ENCODE results near the gene DPYSL5.
A peak's percentile ranks its signal among the peaks of the same experiment; 100 is the strongest.
"Not testable (repeated sequence)": the region's sequence is repeated elsewhere in the genome, so short reads cannot be mapped to it uniquely, and the experiment has no call there.

The DPYSL5 gene

DNA sequence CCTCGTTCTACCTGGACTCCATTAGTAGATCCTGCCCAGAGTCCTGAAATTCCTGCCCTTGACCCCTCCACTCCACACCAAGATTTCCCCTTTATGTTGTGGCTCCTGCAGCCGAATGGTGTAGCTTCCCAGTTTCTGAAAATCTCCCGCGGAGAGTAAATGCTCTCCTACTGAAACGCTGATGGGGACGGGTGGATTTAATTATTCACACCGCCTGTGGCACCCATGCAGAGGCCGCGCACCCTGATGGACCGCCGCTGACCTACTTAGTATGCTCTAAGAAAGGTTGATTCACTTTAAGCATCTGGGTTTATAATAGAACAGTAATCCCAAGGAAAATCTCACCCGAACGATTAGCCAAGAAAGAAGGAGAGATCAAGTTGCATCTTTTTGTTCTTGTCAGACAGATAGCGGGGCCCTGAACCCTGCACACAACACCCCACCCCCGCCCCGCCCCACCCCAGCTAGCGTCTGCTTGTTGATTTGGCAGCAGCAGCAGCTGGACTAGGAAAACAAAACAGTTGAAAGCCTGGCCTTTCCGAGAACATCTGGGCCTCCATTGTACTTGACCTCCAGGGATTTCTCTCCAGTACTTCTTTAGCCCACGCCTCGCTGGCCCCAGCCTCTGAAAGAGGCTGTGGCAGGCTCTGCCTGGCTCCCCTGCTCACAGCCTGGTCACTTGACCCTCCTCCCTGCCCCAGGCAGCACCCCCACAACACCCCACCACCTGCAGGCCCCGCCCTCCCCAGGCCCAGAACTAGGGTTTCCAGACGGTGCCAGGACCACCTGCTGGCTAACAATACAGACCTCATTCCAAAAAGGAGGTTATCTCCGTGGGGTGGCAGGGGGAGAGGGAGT is 53.6 kb downstream of the DPYSL5 start:
- peak; percentile 43 for DNase-seq (ENCODE audit: low read depth)

DNA sequence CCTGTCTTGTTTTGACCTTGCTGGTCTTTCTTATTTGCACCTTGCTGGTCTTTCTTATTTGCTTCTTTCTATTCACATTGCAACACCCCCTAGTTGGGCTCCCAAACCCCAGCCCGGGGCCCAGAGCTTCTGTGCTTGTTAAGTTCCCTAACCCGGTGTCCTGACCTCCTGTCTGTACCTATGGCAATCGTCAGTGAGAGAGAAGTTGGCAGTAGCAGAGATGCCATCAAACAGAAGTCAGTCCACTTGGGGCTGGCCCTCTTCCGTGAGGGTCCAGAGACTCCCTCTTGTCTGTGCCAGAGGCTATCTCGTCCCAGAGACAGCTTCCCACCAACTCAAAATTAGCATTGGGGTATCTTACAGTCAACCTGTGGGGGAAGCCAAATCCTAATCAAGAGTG is 55.7 kb downstream of the DPYSL5 start:
- no peak for DNase-seq (ENCODE audit: low read depth)

DNA sequence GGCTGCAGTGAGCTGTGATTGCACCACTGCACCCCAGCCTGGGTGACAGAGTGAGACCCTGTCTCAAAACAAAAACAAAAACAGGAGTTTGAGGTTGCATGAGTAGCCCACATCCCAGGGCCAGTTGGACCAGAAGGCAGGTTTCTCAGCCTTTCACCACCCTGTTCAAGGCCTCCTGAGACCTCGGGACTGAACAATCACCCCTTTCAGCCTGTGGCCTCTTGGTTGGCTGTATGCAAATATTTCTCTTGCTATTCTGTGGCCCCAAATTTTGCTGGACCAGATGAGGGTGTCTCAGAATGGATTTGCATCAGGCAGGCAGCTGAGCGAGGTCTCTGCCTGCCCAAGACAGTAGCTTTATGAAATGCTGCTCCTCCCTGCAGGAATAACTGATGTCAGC is 56.9 kb downstream of the DPYSL5 start:
- no peak for DNase-seq (ENCODE audit: low read depth)

DNA sequence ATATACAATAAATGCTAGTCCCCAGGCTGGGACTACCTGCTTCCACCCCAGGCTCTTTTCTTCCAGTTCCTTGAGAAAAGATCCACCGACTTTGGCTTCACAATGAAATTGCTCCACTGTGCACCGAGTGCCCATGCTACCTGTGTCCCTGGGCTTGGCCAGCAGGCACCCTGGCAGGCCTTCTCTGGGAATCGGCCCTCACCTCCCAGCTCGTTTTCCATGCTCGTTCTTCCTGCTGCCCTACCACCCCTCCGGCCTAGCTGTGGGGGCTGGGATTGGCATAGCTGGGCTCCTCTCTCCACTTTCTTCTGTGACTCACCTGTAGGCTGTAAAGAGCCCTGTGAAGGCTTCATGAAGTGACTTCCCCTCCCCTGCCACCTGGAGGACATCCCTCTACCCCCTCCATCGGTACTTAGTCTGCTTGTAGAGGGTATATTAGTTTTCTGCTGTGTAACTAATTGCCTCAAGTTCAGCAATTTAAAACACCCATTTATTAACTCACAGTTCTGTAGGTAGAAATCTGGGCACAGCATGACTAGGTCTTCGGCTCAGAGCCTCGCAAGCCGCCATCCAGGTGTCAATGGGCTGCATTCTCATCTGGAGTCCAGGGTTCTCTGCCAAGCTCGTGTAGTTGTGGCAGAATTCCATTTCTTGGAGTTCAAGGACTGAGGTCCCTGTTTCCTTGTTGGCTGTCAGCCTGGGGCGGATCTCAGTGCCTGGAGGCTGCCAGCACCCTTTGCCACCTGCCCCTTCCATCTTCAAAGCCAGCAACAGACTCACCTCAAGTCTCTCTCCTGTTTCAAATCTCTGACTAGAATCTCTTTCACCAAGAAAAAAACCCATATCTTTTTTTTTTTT is 57.6 kb downstream of the DPYSL5 start:
- no peak for DNase-seq (ENCODE audit: low read depth)

DNA sequence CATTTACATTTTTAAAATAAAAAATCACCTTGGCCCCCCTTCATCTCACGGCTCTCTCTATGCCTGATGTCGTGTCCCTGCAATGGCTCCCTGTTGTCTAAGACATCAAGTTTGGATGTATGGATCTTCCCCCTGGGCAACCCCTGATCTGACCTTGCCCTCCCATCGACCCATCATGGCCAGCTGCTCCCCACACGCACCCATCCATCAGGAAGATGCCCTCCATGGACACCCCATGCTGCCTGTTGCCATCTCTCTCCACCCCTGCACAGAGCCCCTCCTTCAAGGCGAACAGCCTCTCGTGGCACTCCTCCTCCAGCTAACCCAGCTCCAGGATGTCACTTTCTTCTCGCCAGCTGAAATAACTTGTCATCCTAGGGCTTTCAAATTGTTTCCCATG is 59.5 kb downstream of the DPYSL5 start:
- no peak for DNase-seq (ENCODE audit: low read depth)

DNA sequence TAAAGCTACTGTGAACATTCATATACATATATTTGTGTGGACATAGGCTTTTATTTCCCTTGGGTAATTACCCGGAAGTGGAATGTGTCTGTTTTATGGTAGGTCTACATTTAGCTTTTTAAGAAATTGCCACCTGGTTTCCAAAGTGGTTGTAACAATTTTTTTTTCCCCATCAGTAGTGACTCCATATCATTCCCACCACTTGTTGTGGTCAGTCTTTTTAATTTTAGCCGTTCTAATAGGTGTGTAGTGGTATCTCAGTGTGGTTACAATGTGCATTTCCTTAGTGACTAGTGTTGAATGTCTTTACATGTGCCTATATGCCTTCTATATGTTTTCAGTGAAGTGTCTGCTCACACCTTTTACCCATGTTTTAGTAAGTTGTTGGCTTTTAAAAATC is 62.2 kb downstream of the DPYSL5 start:
- no peak for DNase-seq (ENCODE audit: low read depth)

DNA sequence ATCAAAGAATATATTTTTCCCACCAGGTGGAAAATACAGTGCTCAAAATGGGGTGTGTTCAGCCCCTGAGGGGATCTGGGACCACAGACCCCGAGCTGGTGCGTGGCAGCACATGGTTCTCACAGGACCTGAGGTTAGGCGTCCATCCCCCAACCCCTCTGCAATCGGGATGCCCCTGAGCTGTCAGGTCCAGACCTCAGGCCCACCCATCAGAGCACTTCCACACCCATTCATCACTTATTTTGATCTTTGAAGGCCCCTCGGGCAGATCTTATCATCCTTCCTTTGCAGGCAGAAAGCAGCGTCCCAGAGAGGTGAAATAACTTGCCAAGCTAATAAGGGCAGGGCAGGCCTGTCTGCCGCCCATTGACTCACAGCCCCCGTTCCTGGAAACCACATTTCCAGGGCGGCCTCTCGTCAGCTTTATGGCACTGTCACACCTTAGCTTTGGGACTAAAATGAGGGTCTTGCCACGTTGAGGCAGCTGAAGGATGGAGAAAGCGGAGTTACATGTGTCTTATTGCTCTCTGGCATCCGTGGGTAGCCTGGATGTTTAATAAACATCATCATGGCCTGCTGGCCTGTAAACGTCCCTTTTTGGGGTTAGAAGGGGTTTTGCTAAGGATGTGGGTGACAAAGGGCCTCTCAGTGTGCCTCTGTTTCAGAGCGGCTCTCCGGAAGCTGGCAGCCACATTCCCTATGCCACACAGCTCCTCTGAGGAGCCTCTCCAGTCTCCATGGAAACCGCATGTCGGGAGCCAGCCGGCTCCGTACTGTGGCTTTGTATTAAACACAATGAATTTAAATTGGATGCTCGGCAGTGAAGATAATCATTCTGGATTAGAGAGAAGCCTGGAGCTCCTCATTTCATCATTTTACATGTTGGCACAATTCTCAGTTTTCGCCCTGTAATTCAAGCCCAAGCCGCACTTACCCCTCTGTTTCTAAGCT is 64.3 kb downstream of the DPYSL5 start:
- no peak for DNase-seq (ENCODE audit: low read depth)

DNA sequence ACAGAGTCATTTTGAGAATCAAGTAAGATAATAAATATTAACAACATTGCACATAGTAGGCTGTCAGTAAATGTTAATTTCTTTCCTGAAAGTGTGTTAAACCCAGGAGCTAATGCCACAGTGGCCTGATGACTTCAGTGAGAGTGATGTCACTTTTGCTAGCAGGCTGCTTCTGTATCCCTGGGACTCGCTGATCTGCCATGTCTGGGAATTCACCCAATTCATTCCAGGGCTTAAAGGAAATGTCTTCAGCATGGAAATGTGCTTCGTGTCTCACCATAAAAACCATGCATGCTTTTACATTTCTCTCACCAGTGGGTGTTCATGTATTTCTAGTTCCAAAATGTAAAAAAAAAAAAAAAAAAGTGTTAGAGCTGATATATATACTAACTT is 65.7 kb downstream of the DPYSL5 start:
- DNase-seq (ENCODE audit: low read depth), result no peak

DNA sequence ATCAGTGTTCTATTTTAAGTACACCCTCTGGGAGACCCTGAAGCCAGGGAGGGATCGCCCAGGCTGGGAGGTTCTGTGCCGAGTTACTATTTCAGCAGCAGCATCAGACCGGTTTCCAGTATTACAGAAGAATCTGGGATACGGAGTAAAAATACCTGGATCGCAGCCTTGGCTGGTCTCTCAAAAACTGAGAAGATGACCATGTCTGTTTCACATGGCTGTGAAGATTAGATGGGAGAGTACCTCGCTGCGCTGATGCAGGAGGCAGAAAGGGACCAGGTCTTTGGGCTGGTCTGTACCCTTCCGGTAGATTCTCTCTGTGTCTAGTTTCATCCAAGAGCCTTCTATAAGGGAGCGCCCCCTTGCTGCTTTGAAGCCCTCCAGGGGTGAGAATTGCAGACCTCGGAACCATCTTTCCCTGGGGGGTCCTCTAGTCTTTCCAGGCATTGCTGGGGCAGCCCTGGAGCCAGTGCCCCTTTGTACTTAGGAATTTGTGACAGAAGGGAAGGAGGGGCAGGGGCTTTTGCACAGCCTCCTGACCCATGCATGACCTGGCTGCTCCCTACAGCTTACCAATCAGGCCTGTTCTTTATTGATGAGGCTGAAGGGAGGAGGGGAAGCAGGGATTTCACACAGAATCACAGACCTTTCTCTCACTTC is 66.2 kb downstream of the DPYSL5 start:
- DNase-seq (ENCODE audit: low read depth), result no peak

DNA sequence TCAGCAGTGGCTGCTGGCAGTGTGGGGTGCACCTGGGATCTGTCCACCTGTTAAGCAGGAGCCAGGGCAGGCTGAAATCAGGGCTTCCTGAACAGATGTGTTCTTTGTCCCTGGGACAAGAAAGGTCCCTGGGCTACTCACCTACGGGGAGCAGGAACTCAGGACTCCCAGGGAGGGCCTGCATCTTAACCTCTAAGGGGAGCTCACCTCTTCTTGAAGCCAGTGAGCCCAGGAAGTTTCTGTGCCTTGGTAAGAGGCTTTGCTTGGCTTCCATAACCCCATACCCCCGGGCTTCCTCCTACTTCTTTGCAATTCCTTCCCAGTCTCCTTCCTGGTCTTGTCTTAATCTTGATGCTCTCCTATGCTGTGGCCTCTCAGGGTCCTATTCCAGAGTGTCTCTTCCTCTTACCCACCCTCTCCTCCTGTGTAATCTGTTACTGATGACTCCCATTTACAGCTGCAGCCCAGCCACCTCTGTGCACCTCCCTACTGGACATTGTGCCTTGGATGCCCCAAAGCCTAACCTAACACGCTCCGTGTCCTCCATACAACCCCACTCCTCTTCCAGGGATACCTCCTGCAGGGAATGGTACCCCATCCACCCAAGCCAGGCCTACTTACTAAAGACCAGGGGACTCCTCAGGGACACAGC is 66.9 kb downstream of the DPYSL5 start:
- no peak for DNase-seq (ENCODE audit: low read depth)

DNA sequence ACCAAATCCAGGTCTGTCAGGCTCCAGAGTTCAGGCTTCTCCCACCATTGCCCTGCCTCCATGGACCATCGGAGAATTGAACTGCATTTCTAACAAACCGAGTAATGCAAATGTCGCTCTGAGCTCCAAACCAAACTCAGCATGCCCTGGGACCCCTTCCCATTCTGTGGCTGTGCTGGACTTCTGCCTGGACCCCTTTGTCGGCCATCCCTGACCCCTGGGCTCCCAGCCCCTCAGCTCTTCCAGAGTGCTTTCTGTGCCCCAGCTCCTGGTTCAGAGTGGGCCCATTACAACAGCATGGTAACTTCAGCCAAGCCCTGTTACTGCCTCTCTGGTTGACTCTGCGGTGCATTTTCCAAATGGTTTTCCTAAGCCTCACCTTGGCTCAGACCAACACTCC is 67.4 kb downstream of the DPYSL5 start:
- no peak for DNase-seq (ENCODE audit: low read depth)

DNA sequence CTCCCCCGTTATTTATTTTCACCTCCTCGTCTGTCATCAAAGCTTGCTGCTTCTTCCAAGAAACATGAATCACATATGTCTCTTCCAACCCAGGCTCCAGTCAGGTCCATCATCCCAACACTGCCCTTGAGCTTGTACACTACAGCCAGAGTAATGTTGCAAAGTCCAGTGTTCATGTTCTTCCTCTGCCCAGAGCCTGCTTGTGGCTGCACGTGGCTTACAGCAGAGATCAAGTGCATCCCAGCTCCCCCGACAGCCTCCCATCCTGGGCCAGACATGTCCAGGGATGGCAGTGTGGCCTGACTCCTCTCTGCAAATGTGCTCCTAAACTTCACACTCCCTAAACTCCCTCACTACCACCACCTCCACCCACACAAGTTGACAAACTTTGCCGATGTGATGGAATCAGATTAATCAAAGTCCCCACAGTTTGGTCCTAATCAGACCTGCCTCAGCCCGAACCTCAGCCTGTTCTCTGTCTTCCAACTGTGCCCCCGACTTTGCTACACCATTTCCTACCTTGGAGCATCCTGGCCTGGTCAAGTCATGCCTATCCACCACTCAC is 68.3 kb downstream of the DPYSL5 start:
- no peak for DNase-seq (ENCODE audit: low read depth)

DNA sequence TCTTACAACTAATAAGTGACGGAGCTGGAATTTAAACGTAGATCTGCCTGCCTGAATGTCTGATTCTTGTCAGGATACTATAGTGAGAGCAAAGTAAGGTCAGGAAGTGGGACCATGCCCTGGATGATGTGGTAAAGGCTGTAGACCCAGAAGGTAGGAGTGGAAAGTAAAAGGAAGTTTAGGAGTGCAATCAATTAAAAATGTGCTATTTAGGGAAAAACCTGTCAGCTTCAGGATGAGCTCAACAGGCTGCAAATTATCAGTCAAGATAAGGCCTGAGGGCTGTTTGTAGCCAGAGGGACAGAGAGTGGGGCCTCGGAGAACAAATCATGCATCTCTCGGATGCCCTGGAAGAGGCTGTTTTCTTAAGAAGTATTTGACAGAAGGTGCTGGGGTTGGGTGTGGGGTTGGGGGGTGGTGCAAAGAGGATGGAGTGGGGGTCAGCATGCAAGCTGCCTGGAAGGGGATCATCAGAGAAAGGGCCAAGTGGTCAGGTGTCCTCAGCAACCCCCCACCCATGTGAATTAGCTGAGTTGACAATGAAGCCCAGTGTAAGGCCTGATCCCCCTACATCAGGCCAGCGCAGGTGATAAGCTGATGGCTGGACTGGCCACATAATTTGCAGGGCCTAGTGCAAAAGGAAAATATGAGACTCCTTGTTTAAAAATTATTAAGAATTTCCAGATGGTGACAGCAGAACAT is 69.4 kb downstream of the DPYSL5 start:
- DNase-seq (ENCODE audit: low read depth), result no peak

DNA sequence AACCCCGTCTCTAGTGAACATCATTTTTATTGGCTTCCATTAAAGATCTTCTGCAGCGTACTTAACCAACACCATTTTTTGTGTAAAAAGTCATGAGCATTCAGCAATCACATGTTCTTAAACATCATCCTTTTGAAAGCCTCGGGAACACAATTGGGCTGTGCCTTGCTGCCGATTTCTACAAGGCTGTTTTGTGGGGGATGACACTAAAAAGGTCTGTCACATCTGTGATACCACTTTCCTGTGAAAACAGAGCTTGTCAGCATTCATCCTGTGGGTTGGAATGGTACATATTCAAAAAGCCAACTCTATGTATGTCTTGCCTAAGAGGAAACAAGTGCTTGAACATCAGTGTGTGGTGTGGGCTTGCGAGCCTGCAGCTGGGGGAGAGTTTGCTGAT is 73.4 kb downstream of the DPYSL5 start:
- no peak for DNase-seq (ENCODE audit: low read depth)

DNA sequence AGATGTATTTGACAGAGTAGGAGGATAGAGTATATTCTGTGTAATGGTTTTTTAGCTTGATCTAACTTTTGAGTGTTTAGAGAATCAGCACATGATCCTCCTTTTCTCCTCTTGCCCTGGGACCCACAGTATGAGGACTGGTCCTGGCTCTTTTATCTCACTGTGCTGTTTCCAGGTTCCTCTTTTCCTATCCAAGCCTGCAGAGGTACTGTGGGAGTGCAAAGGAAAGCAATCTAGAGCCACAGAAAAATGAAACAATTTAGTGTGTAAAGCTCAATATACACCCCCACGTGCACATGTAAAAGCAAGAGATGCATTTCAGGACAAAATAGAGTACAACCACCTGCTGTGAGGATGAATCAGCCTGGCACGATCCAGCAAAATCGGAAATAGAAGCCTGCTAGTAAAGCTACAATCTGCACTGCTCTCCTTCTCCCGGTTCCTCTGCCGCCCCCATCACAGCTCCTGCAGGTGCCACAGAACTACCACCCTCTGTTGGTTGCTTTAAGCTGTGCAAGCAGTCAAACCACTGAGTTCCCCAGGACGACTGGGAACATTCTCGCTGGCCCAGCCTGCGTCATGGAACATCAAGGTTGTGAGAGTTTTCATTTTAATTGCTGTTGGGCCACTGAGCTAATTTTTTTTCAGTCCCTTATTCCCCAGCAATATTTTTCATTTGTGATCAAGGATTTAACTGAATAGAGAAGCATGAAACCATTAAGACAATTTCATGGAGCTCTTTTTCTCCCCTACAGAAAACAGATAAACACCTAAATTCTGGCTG is 74.7 kb downstream of the DPYSL5 start:
- peak; percentile 13 for DNase-seq (ENCODE audit: low read depth)

DNA sequence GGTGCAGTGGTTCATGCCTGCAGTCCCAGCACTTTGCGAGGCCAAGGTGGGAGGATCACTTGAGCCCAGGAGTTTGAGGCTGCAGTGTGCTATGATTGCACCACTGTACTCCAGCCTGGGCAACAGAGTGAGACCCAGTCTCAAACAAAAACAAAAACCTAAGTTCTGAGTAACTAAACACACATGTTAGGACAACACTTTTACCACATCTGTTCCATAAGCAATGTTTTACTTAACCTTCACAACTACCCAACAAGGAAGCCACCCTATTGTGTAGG is 75.2 kb downstream of the DPYSL5 start:
- DNase-seq (ENCODE audit: low read depth), result not testable (repeated sequence)

DNA sequence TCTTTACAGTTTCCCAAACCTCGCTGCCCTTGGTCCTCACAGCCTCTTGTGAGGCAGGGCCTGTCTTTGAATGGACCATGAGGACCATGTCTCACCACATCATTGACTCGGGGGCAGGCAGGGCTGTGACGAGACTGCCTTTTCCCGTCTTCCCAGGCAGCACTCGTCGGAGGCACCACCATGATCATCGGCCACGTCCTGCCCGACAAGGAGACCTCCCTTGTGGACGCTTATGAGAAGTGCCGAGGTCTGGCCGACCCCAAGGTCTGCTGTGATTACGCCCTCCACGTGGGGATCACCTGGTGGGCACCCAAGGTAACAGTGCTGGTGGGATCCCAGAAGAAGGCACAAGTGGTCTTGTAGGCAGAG is 76.8 kb downstream of the DPYSL5 start:
- no peak for DNase-seq (ENCODE audit: low read depth)

DNA sequence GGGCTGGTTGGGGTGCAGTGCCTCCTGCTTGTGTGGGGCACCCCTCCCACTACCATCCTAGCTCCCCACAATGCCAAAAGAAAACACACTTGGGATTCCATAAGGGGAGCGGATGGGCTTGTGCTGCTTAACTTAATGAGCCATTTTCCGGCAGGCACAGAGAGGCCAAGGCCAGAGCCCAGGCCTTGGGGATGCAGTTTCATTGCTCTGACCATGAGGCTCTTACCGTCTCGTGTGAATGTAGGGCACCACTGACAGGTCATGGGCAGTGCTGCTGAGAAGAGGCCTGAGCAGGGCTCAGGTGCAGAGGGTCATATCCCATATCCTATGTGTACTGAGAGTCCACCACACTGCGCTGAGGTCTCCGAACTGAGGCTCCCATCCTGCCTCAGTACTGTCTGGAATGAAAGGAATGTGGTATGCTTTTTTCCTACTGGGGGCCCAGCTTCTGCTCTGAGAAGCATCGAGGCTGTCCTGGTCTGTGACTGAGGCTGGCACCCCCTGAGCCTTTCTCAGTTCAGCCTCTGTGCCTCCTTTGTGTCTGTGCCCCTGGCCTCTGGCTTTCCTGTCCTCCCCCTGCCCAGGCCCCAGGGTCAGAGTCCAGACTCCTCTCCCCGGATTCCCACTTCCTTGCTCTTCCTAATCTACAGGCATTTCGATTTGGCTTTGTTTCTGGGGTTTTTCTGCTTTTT is 77.3 kb downstream of the DPYSL5 start:
- no peak for DNase-seq (ENCODE audit: low read depth)

DNA sequence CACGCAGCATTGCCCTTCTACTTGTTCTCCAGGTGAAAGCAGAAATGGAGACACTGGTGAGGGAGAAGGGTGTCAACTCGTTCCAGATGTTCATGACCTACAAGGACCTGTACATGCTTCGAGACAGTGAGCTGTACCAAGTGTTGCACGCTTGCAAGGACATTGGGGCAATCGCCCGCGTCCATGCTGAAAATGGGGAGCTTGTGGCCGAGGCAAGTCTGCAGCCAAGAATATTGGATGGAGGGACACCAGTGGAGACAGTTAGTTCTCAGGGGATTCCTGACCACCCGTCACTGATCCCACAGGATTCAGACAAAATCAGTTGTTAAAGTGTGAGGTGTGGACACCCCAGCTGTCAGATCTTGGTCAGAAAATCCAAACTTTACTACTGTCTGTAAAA is 79.3 kb downstream of the DPYSL5 start:
- DNase-seq (ENCODE audit: low read depth), result no peak

Data from fibroblast of the conjunctiva (primary cell).